Adipose tissue (tissue), 3 donors: ENCODE measurements around the gene MAPK12. TPM values are rescaled to one million over a fixed set of nuclear protein-coding genes. Genes with fewer than 3 reads are reported as not detected.

ENCODE experiments used
- H3K27ac ChIP-seq: one replicate; pipeline ENCODE4 v1.5.1; 2013; ENCODE audit warnings: low read depth, low read length
- WGBS, 3 donors: extraction: QIAGEN DNeasy Blood & Tissue Kit; methylation state at CpG; one replicate each; pipeline ENCODE4 v1.1.7; 2013; 5-methylcytosine and 5-hydroxymethylcytosine counted together
- polyA plus RNA-seq, 3 donors: library from polyadenylated mRNA; stranded (reverse); fragments of 200-250 nt; gene quantifications; one replicate each; pipeline ENCODE4 v1.2.3, GENCODE V29; 2013
- donor health status: healthy with polysubstance abuse.
- donor health status: Bipolar disorder and iron deficiency.
- donor health status: healthy.

The MAPK12 gene
- polyA plus RNA-seq = 10 to 100 TPM in 2 of 3 donors, 1 to 10 TPM in 1; 4.7 to 17.6 (median 15.7) TPM

DNA sequence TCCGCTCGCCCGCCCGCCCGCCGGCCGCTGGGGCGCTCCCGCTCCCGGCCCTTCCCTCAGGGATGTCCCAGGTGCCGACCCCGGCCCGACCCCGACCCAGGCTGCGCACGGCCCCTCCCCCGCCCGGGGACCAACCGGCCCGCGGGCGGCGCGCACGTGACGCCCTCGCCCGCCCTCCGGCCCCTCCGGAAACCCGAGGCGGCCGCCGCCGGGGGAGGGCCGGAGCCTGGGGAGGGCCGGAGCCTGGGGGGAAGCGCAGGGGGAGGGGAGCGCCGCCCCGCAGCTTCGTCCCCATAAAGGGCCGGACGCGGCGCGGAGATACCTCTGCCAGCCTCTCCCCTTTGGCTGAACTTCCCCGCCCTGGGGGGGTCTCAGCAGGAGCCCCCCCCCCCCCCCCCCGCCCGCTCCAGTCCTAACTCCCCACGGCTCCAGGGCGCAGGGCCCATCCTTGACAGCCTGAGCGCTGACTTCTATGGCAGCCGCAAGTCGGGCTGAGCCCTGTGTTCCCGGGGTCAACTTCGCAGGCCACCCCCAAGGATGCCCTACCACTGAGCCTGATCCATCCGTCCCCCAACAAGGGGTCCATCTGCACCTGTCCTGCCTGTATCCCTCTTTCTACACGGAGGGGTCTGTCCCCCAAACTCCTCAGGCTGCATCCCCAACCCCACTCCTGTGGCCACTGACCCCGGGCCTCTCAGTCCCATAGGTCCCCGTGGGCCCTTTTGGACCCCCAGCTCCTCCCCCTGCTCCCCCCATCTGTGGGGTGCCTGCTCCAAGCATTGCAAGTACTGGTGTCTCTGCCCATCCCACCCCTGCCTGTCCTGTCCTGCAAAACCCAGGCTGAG lies at the start of gene MAPK12:
MAPK12 (minus strand) TSS at position 69 of the 845 bp plus-strand sequence. CDS start 174 bp downstream, outside the sequence.
- WGBS, 3 donors = 2 to 6% (median 5%) methylated on average over 30 to 58 of the region's 61 CpGs
- H3K27ac ChIP-seq = no peak within 1 kb of the TSS

- no peak overlapping the region for H3K27ac ChIP-seq
- 89 to 94% (median 93%) methylated on average over 15 to 16 of the region's 16 CpGs for WGBS, 3 donors
Measured at GRCh38 chr22:50310949-50311444, 49.5 kb upstream of the MAPK12 start.

- no peak overlapping the region for H3K27ac ChIP-seq
- 84 to 94% (median 90%) methylated on average over 19 to 21 of the region's 21 CpGs for WGBS, 3 donors
Measured at GRCh38 chr22:50310031-50310722, 48.7 kb upstream of the MAPK12 start.

- 75 to 81% (median 80%) methylated on average over 7 of the region's 7 CpGs for WGBS, 3 donors
- H3K27ac ChIP-seq = no peak overlapping the region
Measured at GRCh38 chr22:50309601-50309991, 48.1 kb upstream of the MAPK12 start.

GRCh38 chr22:50308986-50309600 lies 47.6 kb upstream of the MAPK12 start:
- H3K27ac ChIP-seq = no peak overlapping the region
- 51 to 69% (median 53%) methylated on average over 7 to 9 of the region's 9 CpGs for WGBS, 3 donors

- H3K27ac ChIP-seq = peak overlapping the region; percentile 7
- 9 to 56% (median 16%) methylated on average over 6 to 7 of the region's 7 CpGs for WGBS, 3 donors
Measured at GRCh38 chr22:50308597-50308935, 47.1 kb upstream of the MAPK12 start.

DNA sequence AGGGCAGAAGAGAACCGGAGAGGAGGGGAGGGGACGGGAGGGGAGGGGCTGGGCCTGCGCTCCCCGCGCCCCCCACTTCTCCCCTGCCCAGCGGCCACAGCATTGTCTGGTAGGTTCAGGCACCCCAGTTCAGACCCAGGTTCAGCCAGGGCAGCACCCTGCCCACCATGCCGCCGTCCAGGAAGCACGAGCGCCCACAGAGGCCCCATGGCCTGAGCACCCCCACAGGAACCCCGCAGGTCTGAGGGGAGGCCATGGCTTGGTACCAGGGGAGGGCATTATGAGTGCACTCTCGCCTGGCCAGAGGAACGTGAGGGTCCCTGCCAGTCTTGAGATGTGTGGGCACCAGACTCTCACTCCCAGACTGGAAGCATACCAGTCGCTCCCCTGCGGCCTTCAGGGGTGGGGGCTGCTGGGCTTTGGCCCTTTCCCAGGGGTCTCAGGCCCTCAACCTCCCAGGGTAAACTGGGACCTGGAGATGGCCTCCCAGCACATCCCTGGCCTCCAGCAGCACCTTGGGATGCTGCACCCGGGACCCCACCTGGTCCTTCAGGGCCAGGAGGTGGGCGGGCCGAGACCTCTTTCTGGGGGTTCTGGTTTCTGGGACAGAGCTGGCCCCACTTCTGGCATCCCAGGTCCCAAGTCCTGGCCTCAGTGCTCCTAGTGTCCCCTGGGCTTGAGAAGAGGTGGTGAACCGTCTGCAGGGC lies 46.6 kb upstream of the MAPK12 start:
- 24 to 50% (median 25%) methylated on average over 16 to 19 of the region's 19 CpGs for WGBS, 3 donors

GRCh38 chr22:50306753-50307749 lies 45.6 kb upstream of the MAPK12 start, which contains the start of gene PLXNB2:
TSS of gene PLXNB2 (minus strand) at chr22:50307646. CDS start at chr22:50290584, 17,062 bp downstream.
- H3K27ac ChIP-seq = peak within 1 kb of the TSS; percentile 96
- 0 to 1% (median 1%) methylated on average over 78 to 100 of the region's 105 CpGs for WGBS, 3 donors

More for the DNA sequence above, 46.6 kb upstream of the MAPK12 start:
- peak overlapping the region; percentile 7 for H3K27ac ChIP-seq

DNA sequence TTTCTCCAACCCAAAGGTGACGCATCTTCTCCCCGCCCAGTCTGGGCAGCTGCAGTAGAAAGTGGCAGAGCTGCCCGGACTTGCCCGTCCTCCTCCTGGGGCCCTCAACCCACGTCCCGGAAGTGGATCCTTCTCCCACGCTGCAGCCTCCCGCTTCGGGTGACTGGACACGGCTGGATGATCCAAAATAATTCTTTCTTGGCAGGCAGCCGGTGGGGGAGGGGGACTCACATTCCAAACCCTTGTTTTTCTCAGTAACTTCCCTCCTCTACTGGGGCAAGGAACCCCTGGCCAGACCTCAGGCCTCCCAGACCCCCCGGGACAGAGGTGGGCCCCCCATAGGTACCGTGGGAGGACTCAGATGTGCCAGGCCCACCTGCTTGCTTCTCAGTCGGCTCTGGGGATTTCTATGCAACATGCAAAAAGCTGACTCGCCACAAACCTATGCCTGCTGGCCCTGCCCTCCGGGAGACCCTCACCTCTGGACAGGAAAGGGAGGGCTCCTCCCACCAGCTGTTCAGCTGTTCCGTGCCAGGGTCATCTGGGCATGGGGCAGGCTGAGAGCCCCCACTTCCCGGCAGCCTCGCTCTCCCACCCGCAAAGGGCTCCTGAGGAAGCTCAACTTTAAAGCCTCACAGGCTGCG lies 44.6 kb upstream of the MAPK12 start:
- 4 to 8% (median 5%) methylated on average over 21 of the region's 21 CpGs for WGBS, 3 donors
- peak overlapping the region; percentile 96 for H3K27ac ChIP-seq

DNA sequence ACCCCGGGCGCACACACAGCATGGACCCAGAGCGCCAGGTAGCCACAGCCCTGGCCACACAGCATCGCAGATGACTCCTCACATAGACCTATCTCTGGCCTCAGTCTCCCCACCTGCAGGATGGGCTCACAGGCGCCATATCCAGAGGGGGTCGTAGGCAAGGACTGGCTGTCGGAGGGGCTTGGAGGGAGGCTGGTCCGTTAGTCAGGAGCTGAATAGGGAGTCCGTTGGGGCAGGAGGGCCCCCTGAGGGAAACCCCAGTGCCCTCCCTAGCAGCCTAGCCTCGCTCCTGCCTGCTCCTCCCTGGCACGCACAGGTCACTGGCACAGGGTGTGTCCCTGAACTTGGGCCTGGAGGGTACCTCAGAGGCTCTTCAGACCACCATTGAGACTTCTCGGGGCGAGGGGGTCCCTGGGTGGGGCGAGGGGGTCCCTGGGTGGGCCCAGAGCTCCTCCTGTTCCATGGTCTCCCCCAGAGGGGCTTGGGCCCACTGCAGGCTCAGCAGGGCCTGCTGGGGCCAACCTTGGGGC lies 44.0 kb upstream of the MAPK12 start:
- 50 to 79% (median 67%) methylated on average over 13 to 14 of the region's 14 CpGs for WGBS, 3 donors

DNA sequence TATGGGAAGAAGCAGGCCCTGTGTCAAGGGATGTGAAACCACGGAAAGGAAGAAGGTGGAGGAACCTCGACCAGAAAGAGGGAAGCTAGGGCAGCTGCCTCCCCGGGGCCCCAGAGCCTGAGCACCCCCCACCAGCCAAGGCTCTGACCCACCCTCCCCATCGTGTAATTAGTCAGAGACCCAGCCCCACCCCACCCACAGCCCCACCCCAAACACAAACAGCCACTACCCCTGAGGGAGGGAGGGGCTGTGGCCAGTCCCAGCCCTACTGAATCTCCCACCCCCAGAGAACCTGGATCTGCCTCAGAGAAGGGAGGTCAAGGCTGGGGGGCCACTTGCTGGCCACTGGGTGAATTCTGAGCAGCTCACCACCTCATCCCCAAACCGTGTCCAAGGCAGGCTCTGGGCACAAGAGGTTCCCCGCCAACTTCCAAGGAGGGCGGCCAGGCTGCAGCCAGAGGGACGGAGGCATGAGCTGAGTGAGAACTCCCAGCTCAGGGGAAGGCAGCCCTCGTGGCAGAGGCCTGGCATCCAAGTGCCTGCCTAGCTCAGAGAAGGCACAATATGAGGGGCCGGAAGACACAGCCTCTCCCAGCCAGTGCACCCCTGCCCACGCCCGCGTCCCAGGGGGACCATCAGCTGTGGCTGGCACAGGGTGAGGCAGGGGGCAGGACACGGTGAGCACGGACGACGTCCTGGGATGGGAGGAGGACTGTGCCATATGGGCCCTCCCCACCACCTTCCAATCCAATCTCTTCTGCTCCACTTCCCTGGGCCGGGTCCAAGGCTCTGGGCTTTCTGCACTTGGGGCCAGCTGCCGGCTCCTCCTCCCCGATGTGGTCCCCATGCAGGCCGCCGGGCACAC lies 43.3 kb upstream of the MAPK12 start:
- H3K27ac ChIP-seq = no peak overlapping the region
- WGBS, 3 donors = 41 to 59% (median 49%) methylated on average over 22 of the region's 22 CpGs

More for the DNA sequence above, 44.0 kb upstream of the MAPK12 start:
- H3K27ac ChIP-seq = peak overlapping the region; percentile 91

- no peak overlapping the region for H3K27ac ChIP-seq
- 36 to 66% (median 36%) methylated on average over 10 to 11 of the region's 11 CpGs for WGBS, 3 donors
Measured at GRCh38 chr22:50303848-50304527, 42.5 kb upstream of the MAPK12 start.

GRCh38 chr22:50303515-50303847 lies 42.0 kb upstream of the MAPK12 start:
- no peak overlapping the region for H3K27ac ChIP-seq
- 59 to 67% (median 66%) methylated on average over 7 of the region's 7 CpGs for WGBS, 3 donors

GRCh38 chr22:50302564-50302963 lies 41.1 kb upstream of the MAPK12 start:
- WGBS, 3 donors = 53 to 68% (median 66%) methylated on average over 4 to 5 of the region's 5 CpGs
- H3K27ac ChIP-seq = no peak overlapping the region

- H3K27ac ChIP-seq = no peak overlapping the region
- WGBS, 3 donors = 42 to 59% (median 44%) methylated on average over 9 of the region's 9 CpGs
Measured at GRCh38 chr22:50302041-50302541, 40.6 kb upstream of the MAPK12 start.
